SW 1271 (cell line): ENCODE measurements around the gene THSD4.
"Not testable (repeated sequence)": the region's sequence is repeated elsewhere in the genome, so short reads cannot be mapped to it uniquely, and the experiment has no call there.

Experiments
- DNase-seq, 2 experiments: peaks; one replicate each; lab custom pipeline; 2025; lab: John Stamatoyannopoulos, UW

The THSD4 gene

DNA sequence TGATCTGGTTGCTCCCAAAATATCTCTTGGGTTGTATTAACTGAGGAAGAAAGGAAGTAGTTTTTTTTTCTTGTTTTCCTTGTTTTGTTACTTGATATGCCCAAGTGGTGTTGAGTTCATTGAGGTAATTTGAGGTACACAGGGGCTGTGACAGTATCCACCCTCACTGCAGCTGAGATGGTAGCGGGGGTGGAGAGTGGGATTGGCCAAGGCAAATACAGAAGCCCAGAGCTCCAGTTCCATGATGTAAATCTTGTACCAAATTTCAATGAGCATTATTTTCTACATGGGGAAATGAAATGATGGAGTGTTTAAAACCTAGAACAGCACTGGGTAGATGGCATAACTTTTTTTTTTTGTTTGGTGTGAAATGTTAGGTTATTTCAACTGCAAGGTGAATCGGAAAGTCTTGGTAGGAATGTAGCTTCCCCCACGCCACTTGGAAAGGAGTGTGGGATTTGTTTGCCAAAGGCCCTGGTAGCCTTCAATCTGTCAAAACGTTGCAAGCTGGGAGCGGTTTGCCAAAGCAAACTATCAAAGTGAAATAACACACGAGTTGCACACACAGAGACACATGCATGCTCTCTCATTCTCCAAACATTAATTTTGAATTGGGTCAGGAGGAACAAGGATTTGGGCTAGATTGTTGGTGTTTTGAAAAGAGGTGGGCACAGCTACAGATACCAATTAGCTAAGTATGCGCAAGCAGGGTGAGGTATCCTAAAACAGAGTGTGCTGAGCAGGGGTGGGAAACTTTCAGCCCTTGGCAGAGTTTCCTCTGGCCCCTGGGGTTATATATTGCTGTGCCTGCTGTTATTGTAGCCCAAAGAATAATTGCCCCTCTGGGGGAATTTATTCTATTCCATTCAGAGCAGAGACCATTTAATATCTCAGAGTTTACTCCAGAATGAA lies 34.6 kb downstream of the THSD4 start:
- DNase-seq, result no peak

DNA sequence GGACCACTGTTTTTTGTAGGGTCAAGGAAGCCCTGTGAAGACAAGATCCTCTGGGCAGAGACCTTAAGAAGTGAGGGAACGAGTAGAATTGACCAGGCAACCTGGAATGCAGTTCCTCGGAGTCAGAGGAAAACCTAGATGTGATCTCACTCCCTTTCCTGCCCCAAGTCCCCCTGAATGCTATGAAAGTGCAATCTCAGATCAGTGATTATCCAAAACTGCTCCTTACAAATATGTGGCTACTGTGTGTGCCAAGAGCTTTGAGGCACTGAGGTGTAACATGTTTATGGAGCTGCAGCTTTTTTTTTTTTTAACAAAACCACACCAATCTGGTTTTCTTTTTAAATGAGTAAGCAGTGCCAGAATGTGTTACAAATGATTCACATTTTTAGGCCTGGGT lies 35.8 kb downstream of the THSD4 start:
- DNase-seq, result no peak

DNA sequence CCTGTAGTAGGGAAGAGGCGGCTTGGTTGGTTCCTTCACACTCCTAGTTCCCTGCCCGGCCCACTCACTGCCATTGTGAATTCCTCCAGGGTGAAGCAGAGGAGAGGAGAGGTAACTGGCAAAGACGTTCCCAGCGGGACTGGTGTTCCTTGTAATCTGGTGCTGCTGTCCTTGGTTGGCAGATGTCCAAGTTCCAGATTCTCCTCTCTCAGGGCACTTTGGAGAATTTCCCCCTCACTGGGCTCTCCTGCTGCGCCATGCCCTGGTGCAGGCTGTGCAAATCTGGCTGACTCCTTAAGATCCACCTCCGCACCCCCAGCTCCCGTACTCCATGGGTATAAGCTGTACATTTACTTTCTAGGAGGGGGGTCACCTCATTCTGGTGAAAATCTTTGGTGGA lies 37.3 kb downstream of the THSD4 start:
- no peak for DNase-seq

DNA sequence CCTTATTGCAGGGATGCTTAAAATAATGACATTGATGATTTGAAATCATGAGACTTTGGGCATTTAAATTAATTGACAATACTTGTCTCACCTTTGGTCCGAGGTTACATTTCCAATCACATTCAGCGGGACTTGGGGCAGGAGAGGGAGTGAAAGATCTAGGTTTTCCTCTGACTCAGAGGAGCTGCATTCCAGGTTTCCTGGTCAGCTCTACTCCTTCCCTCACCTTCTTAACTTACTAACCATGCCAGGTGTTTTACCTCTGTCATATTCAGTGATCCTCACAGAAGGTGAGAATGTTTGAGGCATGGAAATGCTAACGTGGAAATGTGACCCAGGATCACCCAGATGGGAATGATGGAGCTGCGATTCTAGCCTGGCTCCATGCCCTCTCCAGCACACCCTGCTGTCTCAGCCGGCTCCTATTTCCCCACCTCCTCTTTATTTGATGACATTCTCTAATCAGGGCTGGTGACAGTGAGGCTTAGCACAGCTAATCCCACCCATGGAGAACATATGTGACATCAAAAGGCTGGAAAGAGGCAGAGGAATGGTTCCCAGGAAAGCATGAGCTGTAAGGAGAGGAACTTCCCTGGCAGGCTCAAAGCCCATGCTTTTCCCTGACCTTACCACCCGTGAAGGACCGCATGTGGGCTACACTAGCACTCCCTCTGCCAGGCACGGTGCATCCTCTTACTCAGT lies 38.7 kb downstream of the THSD4 start:
- no peak for DNase-seq

- no peak for DNase-seq
Observed at GRCh38 chr15:71154607-71155200, 39.4 kb downstream of the THSD4 start.

DNA sequence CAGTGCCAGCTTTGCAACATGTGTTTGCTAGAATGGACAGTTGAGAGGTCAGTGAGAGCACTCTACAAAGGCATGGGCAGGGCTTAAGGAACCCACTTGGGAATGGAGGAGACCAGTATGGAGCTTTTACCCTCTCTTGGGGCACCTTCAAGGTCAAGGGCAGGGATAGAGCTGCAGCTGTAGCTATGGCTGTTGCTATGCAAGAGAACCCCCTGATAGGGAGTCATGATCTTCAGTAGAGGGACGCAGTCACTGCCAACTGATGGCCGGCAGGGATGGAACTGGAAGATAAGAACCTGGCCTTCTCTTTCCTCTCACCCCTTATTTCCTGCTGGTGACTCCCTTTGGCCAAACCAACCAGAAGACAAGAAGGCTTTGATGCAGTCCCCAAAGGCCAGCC lies 40.3 kb downstream of the THSD4 start:
- DNase-seq, result no peak

DNA sequence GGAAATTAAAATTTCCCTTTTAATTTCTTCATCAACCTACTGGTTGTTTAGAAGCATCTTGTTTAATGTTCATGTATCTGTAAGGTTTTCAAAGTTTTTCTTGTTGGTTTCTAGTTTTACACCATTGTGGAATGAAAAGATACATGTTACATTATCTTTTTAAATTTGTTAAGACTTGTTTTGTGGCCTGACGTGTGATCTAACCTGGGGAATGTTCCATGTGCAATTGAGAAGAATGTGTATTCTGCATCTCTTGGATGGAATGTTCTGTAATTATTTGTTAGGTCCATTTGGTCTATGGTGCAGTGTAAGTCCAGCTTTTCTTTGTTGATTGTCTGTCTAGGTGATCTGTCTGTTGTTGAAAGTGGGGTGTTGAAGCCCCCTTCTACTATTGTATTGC lies 45.7 kb downstream of the THSD4 start:
- no peak for DNase-seq

DNA sequence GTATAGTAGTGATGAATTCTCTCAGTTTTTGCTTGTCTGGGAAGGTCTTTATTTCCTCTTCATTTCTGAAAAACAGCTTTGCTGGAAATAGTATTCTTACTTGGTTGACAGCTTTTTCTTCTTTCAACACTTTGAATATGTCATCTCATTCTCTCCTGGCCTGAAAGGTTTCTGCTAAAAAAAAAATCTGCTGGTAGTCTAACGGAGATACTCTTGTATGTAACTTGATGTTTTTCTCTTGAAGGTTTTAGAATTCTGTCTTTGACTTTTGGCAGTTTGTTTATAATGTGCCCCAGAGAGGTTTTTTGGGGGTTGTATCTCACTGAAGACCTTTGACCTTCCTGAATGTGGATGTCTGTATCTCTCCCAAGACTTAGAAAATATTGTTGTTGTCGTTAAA lies 47.0 kb downstream of the THSD4 start:
- DNase-seq, result no peak

DNA sequence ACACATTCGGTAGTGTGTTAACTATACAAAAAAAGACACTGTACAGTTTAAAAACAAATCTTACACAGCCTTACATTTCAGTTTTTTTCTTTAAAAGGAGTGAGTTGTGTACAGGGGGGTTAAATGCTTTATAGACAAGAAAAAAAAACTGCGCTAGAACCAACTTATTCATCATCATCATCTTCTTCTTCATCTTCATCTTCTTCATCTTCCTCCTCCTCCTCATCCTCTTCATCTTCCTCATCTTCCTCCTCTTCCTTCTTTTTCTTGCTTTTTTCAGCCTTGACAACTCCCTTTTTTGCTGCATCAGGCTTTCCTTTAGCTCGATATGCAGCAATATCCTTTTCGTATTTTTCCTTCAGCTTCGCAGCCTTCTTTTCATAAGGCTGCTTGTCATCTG lies 49.3 kb downstream of the THSD4 start:
- DNase-seq, result not testable (repeated sequence)

- DNase-seq, result no peak
Observed at GRCh38 chr15:71167445-71168165, 52.3 kb downstream of the THSD4 start.

- DNase-seq, result no peak
Observed at GRCh38 chr15:71168166-71168834, 53.0 kb downstream of the THSD4 start.

GRCh38 chr15:71170163-71170562 lies 54.9 kb downstream of the THSD4 start:
- no peak for DNase-seq

DNA sequence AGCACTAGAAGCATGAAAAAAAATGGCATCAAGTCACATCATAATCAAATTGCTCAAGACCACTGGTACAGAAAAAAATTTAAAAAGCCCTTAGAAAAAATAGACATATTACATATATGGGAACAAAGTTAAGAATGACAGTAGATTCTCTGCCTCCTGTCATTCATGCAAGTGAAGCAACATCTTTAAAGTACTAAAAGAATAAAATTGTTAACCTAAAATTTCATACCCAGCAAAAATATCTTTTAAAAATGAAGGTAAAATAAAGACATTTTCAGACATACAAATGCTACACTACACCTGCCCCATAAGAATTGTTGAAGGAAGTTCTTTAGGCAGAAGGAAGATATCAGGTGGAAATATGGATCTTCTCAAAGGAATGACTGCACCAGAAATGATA lies 55.9 kb downstream of the THSD4 start:
- DNase-seq, result no peak

GRCh38 chr15:71174360-71174759 lies 59.1 kb downstream of the THSD4 start:
- DNase-seq, result not testable (repeated sequence)

- no peak for DNase-seq
Observed at GRCh38 chr15:71180986-71181853, 65.9 kb downstream of the THSD4 start.

GRCh38 chr15:71182522-71182921 lies 67.3 kb downstream of the THSD4 start:
- DNase-seq, result no peak

DNA sequence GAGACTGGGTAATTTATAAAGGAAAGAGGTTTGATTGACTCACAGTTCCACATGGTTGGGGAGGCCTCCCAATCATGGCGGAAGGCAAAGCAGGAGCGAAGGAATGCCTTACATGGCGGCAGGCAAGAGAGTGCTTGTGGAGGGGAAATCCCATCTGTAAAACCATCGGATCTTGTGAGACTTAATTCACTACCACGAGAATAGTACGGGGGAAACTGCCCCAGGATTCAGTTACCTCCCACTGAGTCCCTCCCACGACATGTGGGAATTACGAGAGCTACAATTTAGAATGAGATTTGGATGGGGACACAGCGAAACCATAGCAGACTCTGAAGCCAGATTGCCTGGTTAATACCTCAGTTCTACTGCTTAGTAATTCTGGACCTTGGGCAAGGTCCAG lies 67.8 kb downstream of the THSD4 start:
- DNase-seq, result no peak

GRCh38 chr15:71185706-71186105 lies 70.4 kb downstream of the THSD4 start:
- DNase-seq, result no peak

- DNase-seq, result no peak
Observed at GRCh38 chr15:71186267-71186666, 71.0 kb downstream of the THSD4 start.

- DNase-seq, result no peak
Observed at GRCh38 chr15:71187078-71187477, 71.8 kb downstream of the THSD4 start.

GRCh38 chr15:71187526-71187925 lies 72.3 kb downstream of the THSD4 start:
- no peak for DNase-seq
